MG63 (cell line): ENCODE results near the gene ISG20. TPM values are rescaled to one million over a fixed set of nuclear protein-coding genes. Genes with fewer than 3 reads are reported as not detected.

Source experiments
- DNase-seq: peaks from one replicate; pipeline ENCODE4 v3.0.0-alpha.2; 2020
- H3K27me3 ChIP-seq: fragments of 250-450 bp; sonication (Bioruptor Pico); 2 replicates; pipeline ENCODE4 v1.5.1; 2020; ENCODE audit warnings: mild to moderate bottlenecking, moderate library complexity
- H3K36me3 ChIP-seq: fragments of 250-450 bp; sonication (Bioruptor Pico); 2 replicates; pipeline ENCODE4 v1.5.1; 2020; ENCODE audit warnings: mild to moderate bottlenecking, moderate library complexity
- H3K4me3 ChIP-seq: fragments of 250-450 bp; sonication (Bioruptor Pico); 2 replicates; pipeline ENCODE4 v1.5.1; 2020; ENCODE audit warnings: mild to moderate bottlenecking, moderate library complexity
- H3K9me3 ChIP-seq: fragments of 250-450 bp; sonication (Bioruptor Pico); 2 replicates; pipeline ENCODE4 v1.5.1; 2020; ENCODE audit warnings: mild to moderate bottlenecking, moderate library complexity
- total RNA-seq: library from RNA; depleted of rRNA; stranded (reverse); fragments of >200 nt; shearing (Covaris generic); gene quantifications from 2 replicates; pipeline ENCODE4 v1.2.3, GENCODE V29; 2014; ENCODE audit warnings: low replicate concordance

Gene ISG20
- total RNA-seq, 1 experiment from 2014 or later: 19.2 TPM

DNA sequence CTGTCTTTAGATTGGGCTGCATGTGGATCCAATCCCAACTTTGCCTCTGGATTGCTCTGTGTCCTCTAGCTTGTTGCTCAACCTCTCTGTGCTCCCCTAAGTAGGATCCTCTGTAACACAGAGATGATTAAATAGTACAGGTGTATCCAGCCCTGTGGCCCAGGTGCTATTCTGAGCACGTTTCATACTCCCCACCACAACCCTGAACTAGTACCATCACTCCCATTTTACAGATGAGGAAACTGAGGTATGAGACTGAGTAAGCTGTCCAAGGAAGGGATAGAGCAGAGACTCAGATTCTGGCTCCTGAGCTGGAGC lies 7.2 kb downstream of the ISG20 start:
- no peaks in the 10 kb centered on the region for H3K27me3 ChIP-seq
- no peaks in the 10 kb centered on the region for H3K9me3 ChIP-seq
- no peak overlapping the region for H3K4me3 ChIP-seq
- no peaks in the 10 kb centered on the region for H3K36me3 ChIP-seq
- DNase-seq: no peak

DNA sequence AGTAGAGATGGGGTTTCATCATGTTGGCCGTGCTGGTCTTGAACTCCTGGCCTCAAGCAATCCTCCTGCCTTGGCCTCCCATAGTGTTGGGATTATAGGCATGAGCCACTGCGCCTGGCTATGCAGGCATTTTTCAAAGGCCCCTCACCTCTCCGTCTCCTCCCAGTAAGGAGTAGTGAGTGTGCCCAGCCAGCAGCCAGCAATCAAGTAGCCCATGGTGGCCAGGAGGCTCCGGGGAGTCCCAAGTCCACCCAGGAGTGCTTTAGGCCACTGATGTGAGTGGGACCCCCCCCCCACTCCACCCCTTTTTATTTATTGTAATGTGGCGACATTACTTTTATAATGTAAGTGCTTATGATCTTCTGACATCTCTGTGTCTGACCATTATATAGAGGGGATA lies 8.1 kb downstream of the ISG20 start:
- H3K4me3 ChIP-seq: no peak overlapping the region
- DNase-seq: no peak
- no peaks in the 10 kb centered on the region for H3K9me3 ChIP-seq
- H3K27me3 ChIP-seq: no peaks in the 10 kb centered on the region
- no peaks in the 10 kb centered on the region for H3K36me3 ChIP-seq

DNA sequence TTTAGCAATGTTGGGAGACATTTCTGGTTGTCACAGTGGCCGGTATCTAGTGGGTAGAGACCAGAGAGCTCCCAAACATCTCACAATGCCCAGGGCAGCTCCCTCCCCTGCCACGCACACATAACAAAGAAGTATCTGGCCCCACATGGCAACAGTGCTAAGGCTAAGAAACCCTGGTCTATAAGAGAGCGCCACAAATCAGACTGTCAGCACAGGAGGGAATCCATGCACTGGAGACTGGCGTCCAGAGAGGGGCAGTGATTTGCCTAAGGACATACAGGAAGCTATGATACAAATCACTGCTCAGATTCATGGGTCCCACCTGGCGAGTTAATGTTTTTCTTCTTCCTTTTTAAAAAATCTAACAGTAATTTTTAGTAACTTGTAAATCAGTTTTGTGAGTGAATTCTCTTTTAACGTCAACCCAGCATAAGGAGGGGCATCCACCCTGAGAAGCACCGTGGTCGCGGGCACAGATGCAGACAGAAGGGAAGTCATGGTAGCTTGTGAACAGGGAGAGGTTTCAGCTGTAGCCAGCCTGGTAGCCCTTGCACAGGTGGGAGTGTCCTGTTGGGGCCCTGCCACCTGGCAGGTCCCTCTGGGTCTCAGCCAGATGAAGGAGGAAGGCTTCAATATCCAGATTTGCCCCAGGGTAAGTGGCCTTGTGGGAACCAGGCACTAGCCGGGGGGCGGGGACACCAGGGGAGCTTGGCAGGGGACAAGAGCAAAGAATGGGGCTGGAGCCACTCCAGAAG lies 8.7 kb downstream of the ISG20 start:
- no peaks in the 10 kb centered on the region for H3K9me3 ChIP-seq
- H3K27me3 ChIP-seq: no peaks in the 10 kb centered on the region
- H3K36me3 ChIP-seq: no peaks in the 10 kb centered on the region
- H3K4me3 ChIP-seq: no peak overlapping the region
- DNase-seq: no peak

DNA sequence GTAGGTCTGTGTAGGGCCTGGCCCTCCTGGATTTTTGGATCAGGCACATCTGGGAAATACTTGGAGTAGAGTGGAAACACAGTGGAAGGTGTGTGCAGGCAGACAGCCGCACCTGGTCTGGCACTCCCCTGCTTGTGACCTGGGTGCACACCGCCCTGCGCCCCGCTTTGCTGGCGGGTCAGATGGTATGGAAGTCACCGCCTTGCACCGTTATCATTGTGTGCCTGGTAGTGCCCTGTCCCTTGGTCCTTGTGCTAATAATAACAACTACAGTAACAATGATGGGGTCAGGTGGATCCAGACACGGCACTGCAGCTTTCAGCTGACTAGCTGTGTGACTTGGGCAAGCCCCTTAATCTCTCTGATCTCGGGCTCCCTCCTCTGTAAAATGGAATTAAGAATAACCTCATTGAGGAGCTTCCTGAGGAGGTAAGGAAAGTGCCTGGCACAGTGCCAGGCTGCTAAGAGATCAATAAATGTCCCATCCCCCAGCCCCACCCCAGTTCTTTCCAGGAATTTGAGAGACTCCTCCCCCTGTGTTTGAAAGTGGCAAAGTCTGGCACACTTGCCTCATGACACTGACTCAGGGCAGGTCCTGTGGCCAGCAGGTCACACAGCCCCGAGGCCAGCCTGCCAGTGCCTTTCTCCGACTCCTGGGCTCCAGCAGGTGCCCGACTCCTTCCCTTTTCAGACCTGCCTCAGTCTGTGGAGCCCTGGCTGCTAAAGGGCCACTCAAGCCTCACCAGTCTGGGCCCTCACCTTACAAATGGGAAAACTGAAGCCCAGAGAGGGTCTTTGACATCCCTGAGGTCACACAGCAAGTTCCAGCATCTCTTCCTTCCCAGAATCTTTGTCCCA lies 9.8 kb downstream of the ISG20 start:
- Histone ChIP-seq H3K9me3 (no peaks in the 10 kb centered on the region), H3K36me3 (no peaks in the 10 kb centered on the region), H3K27me3 (no peaks in the 10 kb centered on the region), H3K4me3 (no peak overlapping the region)
- DNase-seq: no peak

DNA sequence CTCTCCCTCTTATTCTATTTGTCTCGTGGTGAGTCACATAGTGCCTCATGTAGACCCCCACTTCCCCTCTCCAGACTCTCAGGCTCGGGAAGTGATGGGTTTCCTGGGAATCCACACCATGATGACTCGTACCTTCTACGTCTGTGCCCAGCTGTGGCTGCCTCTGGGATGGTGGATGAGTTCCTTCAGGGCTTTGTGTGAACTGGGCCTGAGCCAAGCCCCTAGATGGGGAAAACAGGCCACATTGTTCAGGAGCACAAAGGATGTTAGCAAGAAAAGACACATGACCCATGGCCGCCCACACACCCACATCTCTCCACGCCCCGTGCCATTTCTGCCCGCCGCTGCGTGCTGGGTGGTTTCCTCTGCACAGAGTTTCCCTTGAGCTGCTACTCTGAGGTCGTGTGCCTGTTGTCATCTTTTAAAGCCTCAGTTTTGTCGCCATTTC lies 10.5 kb downstream of the ISG20 start:
- H3K27me3 ChIP-seq: no peaks in the 10 kb centered on the region
- H3K9me3 ChIP-seq: no peaks in the 10 kb centered on the region
- no peak overlapping the region for H3K4me3 ChIP-seq
- no peaks in the 10 kb centered on the region for H3K36me3 ChIP-seq
- peak; percentile 85 for DNase-seq

DNA sequence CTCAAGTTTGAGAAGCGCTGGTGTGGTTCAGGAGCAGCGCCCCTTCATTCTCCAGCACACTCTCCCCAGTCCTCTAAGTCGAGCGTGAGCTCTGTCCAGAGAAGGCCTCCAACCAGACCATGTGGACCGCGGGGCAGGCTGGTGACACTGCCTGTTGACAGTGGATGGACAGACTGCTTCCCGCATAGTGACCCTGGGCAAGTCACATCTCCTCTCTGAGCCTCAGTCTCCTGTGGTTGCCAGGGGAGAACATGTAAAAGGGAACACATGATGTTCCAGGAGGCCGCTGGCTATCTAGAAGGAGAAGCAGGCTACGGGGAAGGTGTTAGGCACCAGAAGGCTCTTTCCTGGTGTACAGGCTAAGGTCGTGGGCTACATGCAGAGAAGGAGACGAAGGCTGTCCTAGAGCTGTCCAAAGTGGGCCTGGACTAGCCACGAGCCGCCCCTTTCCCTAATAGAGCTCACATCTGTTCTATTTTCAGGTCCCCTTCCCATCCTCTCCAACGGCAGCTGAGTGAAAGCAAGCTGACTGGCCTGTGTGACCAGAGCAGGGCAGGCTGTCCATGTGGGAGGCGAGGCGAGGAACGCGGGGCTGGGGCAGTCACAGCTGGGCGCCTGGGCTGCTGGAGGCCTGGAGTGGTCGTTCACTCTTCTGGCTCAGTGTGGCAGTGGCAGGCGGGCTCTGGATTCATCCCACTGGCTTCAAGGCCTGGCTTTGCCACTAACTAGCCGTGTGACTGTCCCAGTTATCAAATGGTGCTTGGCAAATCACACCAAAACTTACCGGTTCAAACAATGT lies 11.1 kb downstream of the ISG20 start:
- Histone ChIP-seq H3K36me3 (no peaks in the 10 kb centered on the region), H3K9me3 (no peaks in the 10 kb centered on the region), H3K4me3 (no peak overlapping the region), H3K27me3 (no peaks in the 10 kb centered on the region)
- DNase-seq: no peak

DNA sequence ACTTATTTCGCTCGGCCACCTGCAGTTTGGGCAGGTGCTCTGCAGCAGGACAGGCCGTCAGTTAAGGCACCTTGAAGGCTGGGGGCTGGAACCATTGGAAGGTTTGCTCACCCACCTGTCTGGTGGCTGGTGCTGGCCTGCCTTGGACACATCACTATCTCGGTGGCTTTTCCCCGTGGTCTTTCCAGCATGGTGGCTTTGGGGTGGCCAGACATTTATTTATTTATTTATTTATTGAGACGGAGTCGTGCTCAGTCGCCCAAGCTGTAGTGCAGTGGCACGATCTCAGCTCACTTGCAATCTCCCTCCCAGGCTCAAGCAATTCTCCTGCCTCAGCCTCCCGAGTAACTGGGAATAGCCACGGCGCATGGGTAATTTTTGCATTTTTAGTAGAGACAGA lies 11.7 kb downstream of the ISG20 start:
- Histone ChIP-seq H3K27me3 (no peaks in the 10 kb centered on the region), H3K9me3 (no peaks in the 10 kb centered on the region), H3K36me3 (no peaks in the 10 kb centered on the region), H3K4me3 (no peak overlapping the region)
- no peak for DNase-seq

DNA sequence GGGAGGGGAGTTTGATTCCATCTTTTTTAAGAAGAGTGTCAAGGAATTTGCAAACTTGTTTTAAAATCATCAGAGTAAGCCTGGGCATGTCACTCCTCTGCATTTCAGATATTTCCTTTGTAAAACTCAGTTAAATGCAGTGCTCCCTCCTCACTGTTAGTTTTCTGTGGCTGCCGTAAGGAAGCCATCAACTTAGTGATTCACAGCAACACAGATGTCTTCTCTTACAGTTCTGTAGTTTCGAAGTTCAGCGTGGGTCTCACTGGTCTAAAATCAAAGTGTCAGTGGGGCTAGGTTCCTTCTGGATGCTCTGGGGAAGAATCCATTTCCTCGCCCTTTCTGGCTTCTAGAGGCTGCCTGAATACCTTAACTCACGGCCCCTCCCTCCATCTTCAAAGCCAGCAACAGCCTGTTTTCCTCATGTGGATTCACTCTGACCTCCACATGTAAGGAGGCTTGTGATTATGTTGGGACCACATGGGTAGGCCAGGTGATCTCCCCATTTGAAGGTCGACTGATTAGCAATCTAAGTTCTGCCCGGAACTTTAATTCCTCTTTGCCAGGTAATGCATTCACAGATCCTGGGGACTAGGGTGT lies 12.4 kb downstream of the ISG20 start:
- no peak for DNase-seq
- no peaks in the 10 kb centered on the region for H3K27me3 ChIP-seq
- no peaks in the 10 kb centered on the region for H3K9me3 ChIP-seq

DNA sequence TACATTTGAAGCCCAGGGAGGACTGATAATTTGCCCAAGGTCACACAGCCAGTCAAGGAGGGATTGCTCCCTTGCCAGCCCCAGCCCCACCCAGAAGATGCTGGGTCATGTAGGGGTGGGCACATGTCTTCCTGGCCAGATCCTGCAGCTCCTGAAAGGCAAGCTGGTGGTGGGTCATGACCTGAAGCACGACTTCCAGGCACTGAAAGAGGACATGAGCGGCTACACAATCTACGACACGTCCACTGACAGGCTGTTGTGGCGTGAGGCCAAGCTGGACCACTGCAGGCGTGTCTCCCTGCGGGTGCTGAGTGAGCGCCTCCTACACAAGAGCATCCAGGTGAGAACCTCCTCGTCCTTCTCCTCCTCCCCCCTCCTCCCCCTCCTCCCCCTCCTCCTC lies 13.2 kb downstream of the ISG20 start:
- H3K36me3 ChIP-seq: no peaks in the 10 kb centered on the region
- H3K27me3 ChIP-seq: no peaks in the 10 kb centered on the region
- no peaks in the 10 kb centered on the region for H3K9me3 ChIP-seq
- DNase-seq: no peak
- H3K4me3 ChIP-seq: no peak overlapping the region

More for the DNA sequence above, 12.4 kb downstream of the ISG20 start:
- Histone ChIP-seq H3K4me3 (no peak overlapping the region), H3K36me3 (no peaks in the 10 kb centered on the region)

DNA sequence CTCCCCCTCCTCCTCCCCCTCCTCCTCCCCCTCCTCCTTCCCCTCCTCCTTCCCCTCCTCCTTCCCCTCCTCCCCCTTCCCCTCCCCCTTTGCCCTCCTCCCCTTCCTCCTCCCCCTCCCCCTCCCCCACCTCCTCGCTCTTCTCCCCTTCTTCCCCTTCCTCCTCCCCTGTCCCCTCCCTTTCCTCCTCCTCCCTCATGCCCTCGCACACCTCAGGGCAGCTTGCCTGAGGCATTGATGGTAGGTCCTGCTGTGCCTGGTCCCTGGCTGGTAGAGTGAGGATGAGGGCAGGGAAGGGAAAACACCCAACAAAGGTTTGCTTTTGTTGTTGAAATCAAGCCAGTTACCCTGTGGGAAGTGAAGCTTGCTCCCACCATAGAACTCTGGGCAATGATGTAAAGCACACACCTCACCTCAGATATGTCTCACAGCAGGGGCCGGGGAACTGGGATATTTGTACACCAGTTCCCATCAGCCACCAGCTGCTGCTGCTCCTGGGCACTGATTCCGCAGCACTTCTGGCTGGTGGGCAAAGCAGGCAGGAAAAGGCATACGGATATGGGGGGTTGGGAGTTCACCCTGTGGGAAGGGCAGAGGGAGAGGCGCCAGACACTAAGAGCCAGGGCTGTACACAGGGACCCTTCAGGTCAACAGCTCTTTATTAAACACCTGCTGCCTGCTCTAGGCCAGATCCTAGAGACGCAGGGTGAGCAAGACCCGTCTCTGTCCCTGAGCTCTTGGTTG lies 13.8 kb downstream of the ISG20 start:
- DNase-seq: no peak
- H3K36me3 ChIP-seq: no peaks in the 10 kb centered on the region
- no peaks in the 10 kb centered on the region for H3K27me3 ChIP-seq
- H3K9me3 ChIP-seq: no peaks in the 10 kb centered on the region
- H3K4me3 ChIP-seq: no peak overlapping the region

DNA sequence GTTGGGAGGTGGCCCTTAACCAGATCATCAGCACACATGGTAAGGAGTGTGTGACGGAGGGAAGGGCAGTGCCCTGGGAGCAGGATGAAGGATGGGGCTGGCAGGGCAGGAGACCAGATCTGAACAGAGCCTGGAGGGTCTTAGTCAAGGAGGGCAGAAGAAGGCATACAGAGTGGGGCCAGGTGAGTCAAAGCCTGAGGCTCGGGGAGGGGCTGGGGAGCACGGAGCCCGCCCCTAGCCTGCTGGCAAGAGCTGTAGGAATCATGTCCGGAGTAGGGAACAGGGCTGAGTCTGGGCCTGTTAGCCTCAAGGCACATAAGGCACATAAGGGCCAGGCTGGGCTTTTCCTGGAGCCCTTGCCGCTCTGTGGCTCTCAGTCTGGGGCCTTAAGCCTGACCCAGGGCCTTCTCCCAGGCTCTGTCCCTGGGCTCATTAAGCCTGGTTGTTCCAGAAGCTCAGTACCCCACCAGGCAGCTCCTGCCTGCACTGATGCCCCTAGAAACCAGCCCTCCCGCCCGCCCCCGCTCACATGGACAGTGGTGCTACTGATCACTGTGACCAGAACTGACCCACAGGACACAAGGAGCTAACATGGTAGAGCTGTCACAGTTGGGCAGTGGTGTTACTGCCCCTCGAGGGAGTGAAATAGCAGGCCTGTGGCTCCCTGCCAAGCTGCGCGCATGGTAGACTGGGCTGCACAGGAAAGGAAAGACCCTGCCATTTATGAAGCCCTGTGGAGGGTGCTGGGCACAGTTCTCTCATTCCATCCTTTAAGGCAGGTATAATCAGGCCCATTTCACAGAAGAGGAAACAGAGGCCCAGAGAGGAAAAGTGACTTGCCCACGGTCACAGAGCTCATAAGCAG lies 14.6 kb downstream of the ISG20 start:
- DNase-seq: no peak
- H3K9me3 ChIP-seq: no peaks in the 10 kb centered on the region
- no peaks in the 10 kb centered on the region for H3K36me3 ChIP-seq
- no peaks in the 10 kb centered on the region for H3K27me3 ChIP-seq
- no peak overlapping the region for H3K4me3 ChIP-seq

DNA sequence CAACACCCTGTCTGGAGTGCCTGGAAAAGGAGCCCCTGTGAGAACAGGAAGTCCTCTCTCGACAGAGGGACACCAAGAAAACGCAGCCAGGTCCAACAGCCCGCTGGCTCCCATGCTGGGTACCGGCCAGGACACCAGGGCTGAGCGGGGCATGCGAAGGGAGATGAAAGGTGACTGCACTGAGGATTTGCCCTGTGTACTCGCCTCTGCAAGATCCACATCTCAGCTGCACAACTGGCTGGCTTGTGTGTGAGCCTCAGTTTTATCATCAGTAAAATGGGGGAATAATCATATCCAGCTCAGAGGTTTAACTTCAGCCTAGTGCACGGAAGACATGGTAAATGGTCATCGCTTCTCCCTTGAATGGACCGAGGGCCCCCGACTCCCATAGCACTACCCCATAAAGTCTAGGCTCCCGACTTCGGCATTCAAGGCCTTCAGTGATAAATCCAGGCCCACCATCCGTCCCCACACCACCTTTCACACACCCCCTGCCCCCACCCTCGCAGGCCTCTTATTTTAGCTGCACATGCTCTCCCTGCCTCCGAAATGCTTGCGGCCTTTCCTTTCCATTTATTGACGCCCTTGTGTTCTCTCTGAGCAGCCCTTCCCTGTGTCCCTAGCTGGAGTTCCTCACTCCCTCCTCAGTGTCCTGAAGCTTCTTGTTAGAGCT lies 15.8 kb downstream of the ISG20 start:
- Histone ChIP-seq H3K4me3 (no peak overlapping the region), H3K27me3 (no peaks in the 10 kb centered on the region), H3K9me3 (no peaks in the 10 kb centered on the region), H3K36me3 (no peaks in the 10 kb centered on the region)
- no peak for DNase-seq

DNA sequence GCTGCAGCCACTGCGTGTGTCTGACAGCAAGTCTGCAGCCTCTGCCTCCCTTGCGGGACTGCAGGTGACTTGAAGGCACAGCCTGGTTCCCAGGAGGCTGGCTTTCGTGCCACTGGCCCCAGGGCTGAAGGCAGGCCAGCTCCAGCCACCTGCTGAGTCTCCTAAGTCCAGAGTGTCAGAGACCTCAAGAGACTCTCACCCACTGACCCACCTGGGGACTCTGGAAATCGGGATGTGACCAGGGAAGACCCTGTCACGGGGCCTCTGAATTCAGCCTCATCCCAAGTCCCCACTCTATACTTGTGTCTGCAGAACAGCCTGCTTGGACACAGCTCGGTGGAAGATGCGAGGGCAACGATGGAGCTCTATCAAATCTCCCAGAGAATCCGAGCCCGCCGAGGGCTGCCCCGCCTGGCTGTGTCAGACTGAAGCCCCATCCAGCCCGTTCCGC lies 16.3 kb downstream of the ISG20 start:
- no peaks in the 10 kb centered on the region for H3K27me3 ChIP-seq
- no peaks in the 10 kb centered on the region for H3K9me3 ChIP-seq
- no peak overlapping the region for H3K4me3 ChIP-seq
- H3K36me3 ChIP-seq: no peaks in the 10 kb centered on the region
- no peak for DNase-seq

DNA sequence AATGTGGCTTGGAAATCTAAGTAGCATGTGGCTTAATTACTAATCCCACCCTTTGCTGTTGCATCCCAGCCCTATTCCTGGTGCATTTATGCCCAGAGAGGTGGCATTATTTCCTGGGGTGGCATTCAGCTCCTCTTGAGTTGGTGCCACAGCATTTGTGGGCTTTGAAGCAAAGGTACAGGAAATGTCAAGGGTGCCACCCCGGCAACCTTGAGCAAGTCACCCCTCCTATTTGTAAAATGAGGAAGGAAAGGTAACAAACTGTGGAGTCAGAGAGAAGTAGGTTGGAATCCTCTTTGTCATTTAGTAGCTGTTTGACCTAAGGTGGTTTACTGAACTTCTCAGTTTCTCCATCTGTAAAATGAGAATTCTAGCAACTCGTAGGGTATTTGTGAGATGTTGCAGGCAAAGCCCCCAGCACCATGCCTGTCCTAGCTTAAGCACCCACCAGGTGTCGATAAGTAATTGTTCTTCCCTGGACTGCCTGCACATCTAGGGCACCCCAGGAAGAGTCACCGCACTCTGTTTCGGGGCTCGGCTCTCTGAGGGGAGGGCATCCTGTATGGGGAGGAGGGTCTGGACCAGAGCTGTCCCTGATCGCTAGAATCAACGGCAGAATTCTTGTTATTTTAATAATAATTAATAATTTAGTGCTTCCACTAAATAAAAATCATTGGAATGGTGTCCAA lies 17.1 kb downstream of the ISG20 start:
- Histone ChIP-seq H3K4me3 (no peak overlapping the region), H3K27me3 (no peaks in the 10 kb centered on the region), H3K36me3 (no peaks in the 10 kb centered on the region), H3K9me3 (no peaks in the 10 kb centered on the region)
- no peak for DNase-seq
